Colon (tissue), 2 donors: Measurements from ENCODE around the gene TKT.

ENCODE experiments used
- FAIRE-seq: peaks from 2 replicates; lab custom pipeline; 2012; peaks lifted over from hg19 to GRCh38; lab: Jason Lieb, UNC
- donor health status: control.
- donor health status: control.

TKT gene

GRCh38 chr3:53240989-53241972, 14.5 kb downstream of the TKT start:
- no peak for FAIRE-seq

DNA sequence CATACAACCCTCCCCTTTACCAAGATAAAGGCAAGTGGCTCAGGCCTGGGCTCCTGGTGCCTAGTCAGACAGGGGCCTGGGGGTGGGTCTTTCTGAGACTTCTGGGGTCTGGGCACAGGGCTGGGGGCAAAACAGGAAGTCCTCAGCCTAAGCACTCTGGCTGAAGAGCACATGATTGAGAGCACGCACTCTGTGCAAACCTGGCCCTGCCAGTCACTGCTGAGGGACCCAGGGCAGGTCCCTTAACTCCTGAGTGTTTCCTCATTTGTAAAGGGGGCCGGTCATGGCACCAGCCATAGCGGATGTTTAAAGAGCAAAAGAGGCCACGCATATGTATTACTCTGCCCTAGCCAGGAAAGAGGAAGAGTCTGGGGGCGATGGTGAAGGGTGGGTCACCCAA, 16.0 kb downstream of the TKT start:
- no peak for FAIRE-seq

DNA sequence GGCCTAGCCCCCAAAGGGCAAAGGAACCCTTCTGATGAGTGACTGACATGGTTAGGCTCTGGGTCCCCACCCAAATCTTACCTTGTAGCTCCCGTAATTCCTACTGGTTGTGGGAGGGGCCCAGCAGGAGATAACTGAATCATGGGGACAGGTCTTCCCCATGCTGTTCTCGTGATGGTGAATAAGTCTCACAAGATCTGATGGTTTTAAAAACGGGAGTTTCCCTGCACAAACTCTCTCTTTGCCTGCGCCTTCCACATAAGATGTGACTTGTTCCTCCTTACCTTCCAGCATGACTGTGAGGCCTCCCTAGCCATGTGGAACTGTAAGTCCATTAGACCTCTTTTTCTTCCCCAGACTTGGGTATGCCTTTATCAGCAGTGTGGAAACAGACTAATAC, 16.9 kb downstream of the TKT start:
- FAIRE-seq: no peak

- FAIRE-seq: no peak
Observed at GRCh38 chr3:53238051-53238850, 17.6 kb downstream of the TKT start.

DNA sequence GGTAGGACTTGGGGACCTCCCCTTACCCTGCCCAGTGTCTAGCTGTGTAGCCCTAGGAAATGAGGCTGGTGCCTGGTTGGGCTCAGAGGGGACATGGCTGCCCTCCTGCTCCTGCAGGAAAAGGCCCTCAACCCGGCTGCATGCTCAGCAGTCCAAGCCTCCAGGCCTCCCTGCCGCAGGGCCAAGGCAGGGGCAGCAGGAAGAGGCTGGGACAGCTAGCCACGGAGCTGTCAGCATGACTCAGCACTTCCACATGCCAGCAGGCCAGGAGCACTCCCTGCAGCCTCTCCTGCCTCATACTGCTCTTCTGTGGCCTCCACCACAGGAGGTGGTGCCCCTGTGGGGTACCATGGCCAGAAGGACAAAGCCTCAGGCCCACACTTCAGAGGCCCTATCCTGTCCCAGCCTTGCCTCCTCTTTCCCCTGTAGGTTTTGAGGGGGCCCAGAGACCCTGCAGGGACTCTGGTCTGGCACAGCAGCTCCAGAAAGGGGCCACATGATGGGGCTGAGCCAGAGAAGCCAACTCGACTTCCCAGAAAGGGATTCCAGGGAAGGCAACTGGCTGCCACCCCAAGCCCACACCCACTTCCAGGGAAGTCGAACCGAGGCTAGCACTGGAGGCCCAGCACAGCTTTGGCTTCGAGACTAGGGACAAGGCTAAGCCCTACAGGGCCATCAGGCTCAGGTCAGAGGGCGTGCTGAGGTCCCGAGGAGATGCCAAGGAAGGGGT, 19.5 kb downstream of the TKT start:
- no peak for FAIRE-seq

- no peak for FAIRE-seq
Observed at GRCh38 chr3:53235545-53235944, 20.3 kb downstream of the TKT start.

DNA sequence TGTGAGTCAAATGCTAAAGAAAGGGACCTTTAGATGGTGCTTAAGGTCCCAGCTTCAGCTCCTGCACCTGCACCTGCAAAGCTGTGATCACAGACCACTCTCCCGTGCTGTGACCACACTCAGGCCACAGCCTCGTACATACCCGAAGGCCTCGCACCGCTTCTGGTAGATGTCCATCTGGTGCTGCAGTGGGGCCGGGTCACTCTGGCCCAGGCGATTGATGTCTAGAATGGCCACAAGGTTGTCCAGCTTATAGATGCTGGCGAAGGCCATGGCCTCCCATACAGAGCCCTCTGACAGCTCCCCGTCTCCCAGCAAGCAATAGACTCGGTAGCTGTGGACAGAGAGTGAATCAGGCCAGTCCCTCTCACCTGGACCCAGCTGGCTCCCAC, 21.0 kb downstream of the TKT start:
- FAIRE-seq: no peak

GRCh38 chr3:53234130-53234840, 21.5 kb downstream of the TKT start:
- FAIRE-seq: no peak

DNA sequence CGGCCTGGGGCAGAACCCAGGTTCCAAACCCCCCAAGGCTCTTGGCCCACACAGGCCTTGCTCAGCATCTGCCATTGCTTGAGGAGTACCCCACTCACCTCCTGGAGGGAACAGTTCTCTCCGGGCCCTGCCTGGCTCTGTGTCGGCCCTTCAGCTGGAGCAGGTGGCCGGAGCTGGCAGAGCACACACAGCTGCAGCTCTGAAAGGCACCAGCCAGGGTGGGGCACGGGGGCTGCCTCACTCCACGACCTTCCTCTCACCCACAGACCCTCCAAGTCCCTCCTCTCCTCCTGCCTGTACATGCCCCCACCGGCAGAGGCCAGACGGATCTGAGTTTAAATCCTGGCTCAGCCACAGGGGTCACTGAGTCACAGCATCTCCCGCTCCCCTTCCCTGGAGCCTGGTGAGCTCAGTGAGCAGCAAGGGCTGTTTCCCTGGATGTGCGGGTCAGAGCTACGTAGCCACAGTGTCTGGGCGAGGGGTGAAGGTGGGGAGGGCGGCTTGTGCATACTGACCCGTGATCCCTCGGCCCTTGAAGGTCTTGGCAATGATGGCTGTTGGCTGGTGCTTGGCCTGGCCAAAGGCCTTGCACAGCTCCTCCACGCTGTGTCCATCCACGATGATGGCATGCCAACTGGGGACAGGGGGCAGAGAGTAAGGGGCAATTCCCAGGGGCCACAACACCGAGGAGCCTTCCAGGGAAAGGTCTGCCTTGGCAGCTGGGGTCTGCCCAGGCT, 23.0 kb downstream of the TKT start:
- FAIRE-seq: no peak

GRCh38 chr3:53231532-53232511, 24.0 kb downstream of the TKT start:
- no peak for FAIRE-seq

- FAIRE-seq: no peak
Observed at GRCh38 chr3:53230789-53231188, 25.0 kb downstream of the TKT start.

DNA sequence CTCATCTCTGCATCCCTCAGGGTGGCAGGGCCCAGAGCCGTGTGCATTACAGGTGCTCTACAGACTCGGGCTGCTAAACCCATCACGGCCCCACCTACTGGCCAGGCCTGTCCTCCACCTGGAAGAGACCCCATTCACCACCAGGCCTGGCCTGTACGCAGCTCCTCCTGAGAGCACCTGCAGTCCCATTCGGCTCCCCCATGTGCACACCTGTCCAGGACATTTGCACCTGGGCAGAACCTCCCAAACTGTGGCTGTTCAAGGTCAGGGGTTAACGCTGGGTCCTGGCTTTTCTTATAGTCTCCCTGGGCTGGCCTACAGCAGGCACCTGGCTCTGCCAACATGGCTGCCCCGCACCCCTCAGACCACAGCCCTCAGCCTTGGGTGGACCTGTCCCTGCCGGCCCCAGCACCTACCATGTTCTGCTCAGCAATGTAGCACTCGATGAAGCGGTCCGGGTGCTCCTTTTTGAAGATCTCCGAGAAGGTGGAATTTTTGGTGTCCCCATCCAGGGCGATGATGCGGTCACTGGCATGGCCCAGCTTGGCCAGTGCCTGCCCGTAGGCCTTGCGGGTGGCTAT, 25.7 kb downstream of the TKT start:
- FAIRE-seq: no peak

DNA sequence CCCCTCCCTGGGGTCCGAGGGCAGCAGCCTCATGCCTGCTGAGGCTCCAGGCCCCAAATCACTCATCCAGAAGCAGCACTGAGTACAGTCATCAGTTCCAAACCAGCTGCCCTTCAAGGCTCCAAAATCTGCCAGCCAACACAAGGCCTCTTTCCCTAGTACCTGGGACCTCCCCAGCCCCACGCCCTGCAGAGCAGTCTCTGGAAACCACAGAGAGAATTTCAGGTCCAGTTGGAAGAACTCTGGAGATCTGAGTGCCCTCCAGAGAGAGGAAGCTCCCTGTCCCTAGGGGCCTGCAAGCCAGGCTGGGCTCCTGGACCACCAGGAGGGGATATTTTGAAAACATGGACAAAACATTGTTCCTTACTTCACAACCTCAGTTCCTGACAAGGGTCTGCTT, 26.2 kb downstream of the TKT start:
- no peak for FAIRE-seq

DNA sequence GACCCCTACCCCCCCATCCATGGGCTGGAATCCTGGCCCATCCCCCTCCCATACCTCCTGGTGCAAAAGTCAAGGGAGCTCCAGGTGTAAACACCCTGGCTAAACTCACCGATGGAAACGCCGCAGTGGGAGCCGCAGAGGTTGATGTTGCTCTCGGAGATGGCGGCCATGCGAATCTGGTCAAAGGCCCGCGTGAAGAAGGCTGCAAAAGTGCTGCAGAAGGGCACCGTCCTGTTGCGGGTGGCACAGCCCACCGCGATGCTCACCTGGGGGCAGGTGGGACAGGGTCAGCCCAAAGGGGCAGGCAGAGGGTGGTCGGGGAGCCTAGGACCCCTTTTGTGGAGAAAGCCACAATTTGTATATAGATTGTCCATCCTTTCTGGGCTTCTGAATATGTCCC, 26.7 kb downstream of the TKT start:
- FAIRE-seq: no peak

- FAIRE-seq: no peak
Observed at GRCh38 chr3:53227993-53228885, 27.6 kb downstream of the TKT start.

- no peak for FAIRE-seq
Observed at GRCh38 chr3:53226841-53227407, 28.9 kb downstream of the TKT start.

- FAIRE-seq: no peak
Observed at GRCh38 chr3:53226142-53226840, 29.5 kb downstream of the TKT start.
